DND-41 (cell line): ENCODE measurements around the gene DPH1.

Experiments used
- EZH2 ChIP-seq: IDR thresholded peaks from 3 replicates; pipeline ENCODE4 v1.6.1; 2012; ENCODE audit warnings: borderline replicate concordance, low read depth, mild to moderate bottlenecking, moderate library complexity, low read length, inconsistent platforms; ENCODE audit not compliant: severe bottlenecking
- TF ChIP-seq, protein P1 (sequence below): IDR thresholded peaks from 2 replicates; pipeline ENCODE4 v1.5.1; 2012; ENCODE audit warnings: borderline replicate concordance, low read length, moderate library complexity, mild to moderate bottlenecking; ENCODE audit not compliant: poor library complexity, severe bottlenecking; ENCODE audit errors: extremely low read depth

- TF ChIP-seq, protein P1, sequence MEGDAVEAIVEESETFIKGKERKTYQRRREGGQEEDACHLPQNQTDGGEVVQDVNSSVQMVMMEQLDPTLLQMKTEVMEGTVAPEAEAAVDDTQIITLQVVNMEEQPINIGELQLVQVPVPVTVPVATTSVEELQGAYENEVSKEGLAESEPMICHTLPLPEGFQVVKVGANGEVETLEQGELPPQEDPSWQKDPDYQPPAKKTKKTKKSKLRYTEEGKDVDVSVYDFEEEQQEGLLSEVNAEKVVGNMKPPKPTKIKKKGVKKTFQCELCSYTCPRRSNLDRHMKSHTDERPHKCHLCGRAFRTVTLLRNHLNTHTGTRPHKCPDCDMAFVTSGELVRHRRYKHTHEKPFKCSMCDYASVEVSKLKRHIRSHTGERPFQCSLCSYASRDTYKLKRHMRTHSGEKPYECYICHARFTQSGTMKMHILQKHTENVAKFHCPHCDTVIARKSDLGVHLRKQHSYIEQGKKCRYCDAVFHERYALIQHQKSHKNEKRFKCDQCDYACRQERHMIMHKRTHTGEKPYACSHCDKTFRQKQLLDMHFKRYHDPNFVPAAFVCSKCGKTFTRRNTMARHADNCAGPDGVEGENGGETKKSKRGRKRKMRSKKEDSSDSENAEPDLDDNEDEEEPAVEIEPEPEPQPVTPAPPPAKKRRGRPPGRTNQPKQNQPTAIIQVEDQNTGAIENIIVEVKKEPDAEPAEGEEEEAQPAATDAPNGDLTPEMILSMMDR = no peak
- no peak for TF ChIP-seq EZH2
These were observed 32.5 kb upstream of the DPH1 start for GRCh38 chr17:1997289-1997926.
